RPMI7951 (cell line): ENCODE results near the gene ETS1. TPM values are rescaled to one million over a fixed set of nuclear protein-coding genes. Genes with fewer than 3 reads are reported as not detected.

Source experiments
- DNase-seq: peaks from one replicate; pipeline ENCODE4 v3.0.0-alpha.2; 2012; ENCODE audit warnings: low read depth
- total RNA-seq: library from RNA; depleted of rRNA; stranded (reverse); fragments of >200 nt; shearing (Covaris generic); gene quantifications from 2 replicates; pipeline ENCODE4 v1.2.3, GENCODE V29; 2014

ETS1 gene
- total RNA-seq, 1 experiment from 2014 or later = 40.0 TPM

GRCh38 chr11:128501632-128502549 is 85.5 kb downstream of the ETS1 start:
- DNase-seq = peak; percentile 92

- DNase-seq = no peak
Observed at GRCh38 chr11:128501008-128501407, 86.3 kb downstream of the ETS1 start.

GRCh38 chr11:128500493-128500892 is 86.9 kb downstream of the ETS1 start:
- DNase-seq = peak; percentile 54

- DNase-seq = no peak
Observed at GRCh38 chr11:128499613-128500253, 87.6 kb downstream of the ETS1 start.

GRCh38 chr11:128498721-128499245 is 88.6 kb downstream of the ETS1 start:
- DNase-seq = peak; percentile 71

- DNase-seq = no peak
Observed at GRCh38 chr11:128497776-128498095, 89.6 kb downstream of the ETS1 start.

GRCh38 chr11:128497061-128497775 is 90.1 kb downstream of the ETS1 start:
- DNase-seq = peak; percentile 99

- DNase-seq = no peak
Observed at GRCh38 chr11:128496692-128497060, 90.7 kb downstream of the ETS1 start.

- DNase-seq = no peak
Observed at GRCh38 chr11:128496249-128496648, 91.1 kb downstream of the ETS1 start.

GRCh38 chr11:128494418-128495332 is 92.7 kb downstream of the ETS1 start:
- DNase-seq = no peak

- DNase-seq = no peak
Observed at GRCh38 chr11:128493570-128493965, 93.8 kb downstream of the ETS1 start.

- no peak for DNase-seq
Observed at GRCh38 chr11:128492903-128493569, 94.3 kb downstream of the ETS1 start.

GRCh38 chr11:128492461-128492860 is 94.9 kb downstream of the ETS1 start:
- peak; percentile 84 for DNase-seq

- no peak for DNase-seq
Observed at GRCh38 chr11:128491195-128491936, 96.0 kb downstream of the ETS1 start.

GRCh38 chr11:128490092-128490491 is 97.3 kb downstream of the ETS1 start:
- no peak for DNase-seq

- peak; percentile 98 for DNase-seq
Observed at GRCh38 chr11:128488471-128488870, 98.9 kb downstream of the ETS1 start.

- DNase-seq = no peak
Observed at GRCh38 chr11:128487978-128488377, 99.4 kb downstream of the ETS1 start.

- no peak for DNase-seq
Observed at GRCh38 chr11:128484172-128484571, 103.2 kb downstream of the ETS1 start.

GRCh38 chr11:128483211-128483788 is 104.1 kb downstream of the ETS1 start:
- DNase-seq = peak; percentile 42
